ENCODE data around the gene CEL.

GRCh38 chr9:133098104-133098754 lies 36.4 kb downstream of the CEL start:
- TF ChIP-seq ZNF658 (tag by site-specific recombination; IDR thresholded peaks at IDR 0.05) (no peak), ZNF555 (tag by site-specific recombination; conservative IDR thresholded peaks at IDR 0.05) (no peak), KLF17 (tag by site-specific recombination; IDR thresholded peaks at IDR 0.05) (no peak), ZNF175 (tag by site-specific recombination; IDR thresholded peaks at IDR 0.05) (no peak), CTCF (tag by site-specific recombination; IDR thresholded peaks at IDR 0.05) (no peak), REST (tag by site-specific recombination; IDR thresholded peaks at IDR 0.05) (no peak)

Data from HEK293 (cell line).